ENCODE data around the gene FERMT3. TPM values are rescaled to one million over a fixed set of nuclear protein-coding genes. Genes with fewer than 3 reads are reported as not detected.

FERMT3 gene
- total and polyA plus RNA-seq, 2 of the 13 experiments (the other 11 are each of a cell fraction or from before 2014, with no cell fraction given) = 0.29 TPM; not detected in 1

DNA sequence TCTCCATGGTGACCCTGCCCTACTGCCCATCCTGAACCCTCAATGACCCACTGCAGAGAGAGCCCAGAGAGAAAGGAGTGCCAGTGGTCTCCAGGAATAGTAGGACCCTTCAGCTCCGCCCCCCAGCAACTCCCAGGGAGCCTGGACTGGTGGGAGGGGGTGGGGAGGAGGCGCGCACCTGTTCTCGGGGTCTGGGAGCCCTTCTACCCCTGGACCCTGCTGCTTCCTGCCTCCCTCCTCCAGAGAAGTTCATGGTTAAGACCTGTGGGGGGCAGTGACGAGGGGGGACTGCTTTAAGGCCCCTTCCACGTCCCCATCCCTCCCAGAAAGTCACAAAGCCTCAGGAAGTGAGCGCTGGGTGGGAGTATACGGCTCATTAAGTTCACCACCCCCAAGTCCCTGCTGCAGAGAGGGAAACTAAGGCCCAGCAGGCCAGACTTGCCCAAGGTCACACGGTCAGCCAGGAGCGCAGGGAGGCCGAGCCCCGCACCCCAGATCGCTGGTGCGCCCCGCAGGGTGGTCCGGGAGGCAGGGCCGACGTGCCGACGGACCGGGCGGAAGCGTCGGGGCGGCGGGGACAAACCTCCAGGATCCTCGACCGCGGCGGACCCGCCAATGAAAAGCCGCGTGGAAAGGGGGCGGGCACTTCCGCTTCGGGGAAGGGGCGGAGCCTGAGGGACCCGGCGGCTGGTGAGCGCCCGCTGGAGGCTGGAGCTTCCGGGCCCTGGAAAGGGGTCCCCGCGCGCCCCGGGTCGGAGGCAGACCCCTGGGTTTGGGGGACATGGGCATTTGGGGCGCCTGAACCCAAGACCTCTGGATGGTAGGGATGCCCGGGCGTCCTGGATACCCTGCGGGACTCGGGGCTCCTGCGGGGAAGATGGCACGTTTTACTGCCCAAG lies 19.3 kb downstream of the FERMT3 start, which contains the start of the genes NUDT22 and TRPT1 (continued):
- TF ChIP-seq, protein P1, sequence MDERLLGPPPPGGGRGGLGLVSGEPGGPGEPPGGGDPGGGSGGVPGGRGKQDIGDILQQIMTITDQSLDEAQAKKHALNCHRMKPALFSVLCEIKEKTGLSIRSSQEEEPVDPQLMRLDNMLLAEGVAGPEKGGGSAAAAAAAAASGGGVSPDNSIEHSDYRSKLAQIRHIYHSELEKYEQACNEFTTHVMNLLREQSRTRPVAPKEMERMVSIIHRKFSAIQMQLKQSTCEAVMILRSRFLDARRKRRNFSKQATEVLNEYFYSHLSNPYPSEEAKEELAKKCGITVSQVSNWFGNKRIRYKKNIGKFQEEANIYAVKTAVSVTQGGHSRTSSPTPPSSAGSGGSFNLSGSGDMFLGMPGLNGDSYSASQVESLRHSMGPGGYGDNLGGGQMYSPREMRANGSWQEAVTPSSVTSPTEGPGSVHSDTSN (CRISPR knock-in tag; IDR thresholded peaks at IDR 0.05) = no peak
- TF ChIP-seq ZNF737 (CRISPR knock-in tag; IDR thresholded peaks at IDR 0.05; ENCODE audit: borderline replicate concordance) = no peak
- TF ChIP-seq, protein P2, sequence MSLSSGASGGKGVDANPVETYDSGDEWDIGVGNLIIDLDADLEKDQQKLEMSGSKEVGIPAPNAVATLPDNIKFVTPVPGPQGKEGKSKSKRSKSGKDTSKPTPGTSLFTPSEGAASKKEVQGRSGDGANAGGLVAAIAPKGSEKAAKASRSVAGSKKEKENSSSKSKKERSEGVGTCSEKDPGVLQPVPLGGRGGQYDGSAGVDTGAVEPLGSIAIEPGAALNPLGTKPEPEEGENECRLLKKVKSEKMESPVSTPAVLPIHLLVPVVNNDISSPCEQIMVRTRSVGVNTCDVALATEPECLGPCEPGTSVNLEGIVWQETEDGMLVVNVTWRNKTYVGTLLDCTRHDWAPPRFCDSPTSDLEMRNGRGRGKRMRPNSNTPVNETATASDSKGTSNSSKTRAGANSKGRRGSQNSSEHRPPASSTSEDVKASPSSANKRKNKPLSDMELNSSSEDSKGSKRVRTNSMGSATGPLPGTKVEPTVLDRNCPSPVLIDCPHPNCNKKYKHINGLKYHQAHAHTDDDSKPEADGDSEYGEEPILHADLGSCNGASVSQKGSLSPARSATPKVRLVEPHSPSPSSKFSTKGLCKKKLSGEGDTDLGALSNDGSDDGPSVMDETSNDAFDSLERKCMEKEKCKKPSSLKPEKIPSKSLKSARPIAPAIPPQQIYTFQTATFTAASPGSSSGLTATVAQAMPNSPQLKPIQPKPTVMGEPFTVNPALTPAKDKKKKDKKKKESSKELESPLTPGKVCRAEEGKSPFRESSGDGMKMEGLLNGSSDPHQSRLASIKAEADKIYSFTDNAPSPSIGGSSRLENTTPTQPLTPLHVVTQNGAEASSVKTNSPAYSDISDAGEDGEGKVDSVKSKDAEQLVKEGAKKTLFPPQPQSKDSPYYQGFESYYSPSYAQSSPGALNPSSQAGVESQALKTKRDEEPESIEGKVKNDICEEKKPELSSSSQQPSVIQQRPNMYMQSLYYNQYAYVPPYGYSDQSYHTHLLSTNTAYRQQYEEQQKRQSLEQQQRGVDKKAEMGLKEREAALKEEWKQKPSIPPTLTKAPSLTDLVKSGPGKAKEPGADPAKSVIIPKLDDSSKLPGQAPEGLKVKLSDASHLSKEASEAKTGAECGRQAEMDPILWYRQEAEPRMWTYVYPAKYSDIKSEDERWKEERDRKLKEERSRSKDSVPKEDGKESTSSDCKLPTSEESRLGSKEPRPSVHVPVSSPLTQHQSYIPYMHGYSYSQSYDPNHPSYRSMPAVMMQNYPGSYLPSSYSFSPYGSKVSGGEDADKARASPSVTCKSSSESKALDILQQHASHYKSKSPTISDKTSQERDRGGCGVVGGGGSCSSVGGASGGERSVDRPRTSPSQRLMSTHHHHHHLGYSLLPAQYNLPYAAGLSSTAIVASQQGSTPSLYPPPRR (CRISPR knock-in tag; IDR thresholded peaks at IDR 0.05; ENCODE audit: borderline replicate concordance) = no peak
- TF ChIP-seq, protein P3, sequence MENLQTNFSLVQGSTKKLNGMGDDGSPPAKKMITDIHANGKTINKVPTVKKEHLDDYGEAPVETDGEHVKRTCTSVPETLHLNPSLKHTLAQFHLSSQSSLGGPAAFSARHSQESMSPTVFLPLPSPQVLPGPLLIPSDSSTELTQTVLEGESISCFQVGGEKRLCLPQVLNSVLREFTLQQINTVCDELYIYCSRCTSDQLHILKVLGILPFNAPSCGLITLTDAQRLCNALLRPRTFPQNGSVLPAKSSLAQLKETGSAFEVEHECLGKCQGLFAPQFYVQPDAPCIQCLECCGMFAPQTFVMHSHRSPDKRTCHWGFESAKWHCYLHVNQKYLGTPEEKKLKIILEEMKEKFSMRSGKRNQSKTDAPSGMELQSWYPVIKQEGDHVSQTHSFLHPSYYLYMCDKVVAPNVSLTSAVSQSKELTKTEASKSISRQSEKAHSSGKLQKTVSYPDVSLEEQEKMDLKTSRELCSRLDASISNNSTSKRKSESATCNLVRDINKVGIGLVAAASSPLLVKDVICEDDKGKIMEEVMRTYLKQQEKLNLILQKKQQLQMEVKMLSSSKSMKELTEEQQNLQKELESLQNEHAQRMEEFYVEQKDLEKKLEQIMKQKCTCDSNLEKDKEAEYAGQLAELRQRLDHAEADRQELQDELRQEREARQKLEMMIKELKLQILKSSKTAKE (CRISPR knock-in tag; IDR thresholded peaks at IDR 0.05; ENCODE audit: borderline replicate concordance) = no peak; the same call in 1 of the 2 replicates
- 0 out of 2 replicates have a peak, but pooled peaks have one; percentile 26 for TF ChIP-seq IRF2 (CRISPR knock-in tag; IDR thresholded peaks at IDR 0.05)
- TF ChIP-seq, protein P4, sequence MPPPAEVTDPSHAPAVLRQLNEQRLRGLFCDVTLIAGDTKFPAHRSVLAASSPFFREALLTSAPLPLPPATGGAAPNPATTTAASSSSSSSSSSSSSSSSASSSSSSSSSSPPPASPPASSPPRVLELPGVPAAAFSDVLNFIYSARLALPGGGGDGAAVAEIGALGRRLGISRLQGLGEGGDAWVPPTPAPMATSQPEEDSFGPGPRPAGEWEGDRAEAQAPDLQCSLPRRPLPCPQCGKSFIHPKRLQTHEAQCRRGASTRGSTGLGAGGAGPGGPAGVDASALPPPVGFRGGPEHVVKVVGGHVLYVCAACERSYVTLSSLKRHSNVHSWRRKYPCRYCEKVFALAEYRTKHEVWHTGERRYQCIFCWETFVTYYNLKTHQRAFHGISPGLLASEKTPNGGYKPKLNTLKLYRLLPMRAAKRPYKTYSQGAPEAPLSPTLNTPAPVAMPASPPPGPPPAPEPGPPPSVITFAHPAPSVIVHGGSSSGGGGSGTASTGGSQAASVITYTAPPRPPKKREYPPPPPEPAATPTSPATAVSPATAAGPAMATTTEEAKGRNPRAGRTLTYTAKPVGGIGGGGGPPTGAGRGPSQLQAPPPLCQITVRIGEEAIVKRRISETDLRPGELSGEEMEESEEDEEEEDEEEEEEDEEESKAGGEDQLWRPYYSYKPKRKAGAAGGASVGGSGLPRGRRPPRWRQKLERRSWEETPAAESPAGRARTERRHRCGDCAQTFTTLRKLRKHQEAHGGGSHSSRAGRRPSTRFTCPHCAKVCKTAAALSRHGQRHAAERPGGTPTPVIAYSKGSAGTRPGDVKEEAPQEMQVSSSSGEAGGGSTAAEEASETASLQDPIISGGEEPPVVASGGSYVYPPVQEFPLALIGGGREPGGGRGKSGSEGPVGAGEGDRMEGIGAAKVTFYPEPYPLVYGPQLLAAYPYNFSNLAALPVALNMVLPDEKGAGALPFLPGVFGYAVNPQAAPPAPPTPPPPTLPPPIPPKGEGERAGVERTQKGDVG (CRISPR knock-in tag; IDR thresholded peaks at IDR 0.05; ENCODE audit: borderline replicate concordance) = no peak
- no peak for TF ChIP-seq SMYD3 (CRISPR knock-in tag; IDR thresholded peaks at IDR 0.05)
- no peak for TF ChIP-seq NONO (IDR thresholded peaks at IDR 0.05)
- TF ChIP-seq NONO (CRISPR knock-in tag; conservative IDR thresholded peaks at IDR 0.05) = peak; percentile 92
- TF ChIP-seq WIZ (CRISPR knock-in tag; IDR thresholded peaks at IDR 0.05) = peak; percentile 28; the same call in 1 of the 2 replicates
- peak; percentile 45; the same call in 1 of the 2 replicates for TF ChIP-seq GATA4 (IDR thresholded peaks at IDR 0.05; ENCODE audit: borderline replicate concordance, low read depth)
- TF ChIP-seq MYNN (CRISPR knock-in tag; IDR thresholded peaks at IDR 0.05; ENCODE audit: low read depth) = no peak
- 0 out of 2 replicates have a peak, but pooled peaks have one; percentile 38 for TF ChIP-seq GFI1 (CRISPR knock-in tag; IDR thresholded peaks at IDR 0.05; ENCODE audit: borderline replicate concordance)
- TF ChIP-seq, protein P5, sequence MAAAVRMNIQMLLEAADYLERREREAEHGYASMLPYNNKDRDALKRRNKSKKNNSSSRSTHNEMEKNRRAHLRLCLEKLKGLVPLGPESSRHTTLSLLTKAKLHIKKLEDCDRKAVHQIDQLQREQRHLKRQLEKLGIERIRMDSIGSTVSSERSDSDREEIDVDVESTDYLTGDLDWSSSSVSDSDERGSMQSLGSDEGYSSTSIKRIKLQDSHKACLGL (CRISPR knock-in tag; IDR thresholded peaks at IDR 0.05) = no peak; the same call in 1 of the 2 replicates
- peak; percentile 10 for TF ChIP-seq XRCC5 (optimal IDR thresholded peaks at IDR 0.05; ENCODE audit: low read length)
